ENCODE measurements around the gene SIN3A.
A peak's percentile ranks its signal among the peaks of the same experiment; 100 is the strongest.
"Not testable (repeated sequence)": the region's sequence is repeated elsewhere in the genome, so short reads cannot be mapped to it uniquely, and the experiment has no call there.

SIN3A gene

GRCh38 chr15:75449585-75450306, 1.7 kb downstream of the SIN3A start:
- H3K27ac ChIP-seq (ENCODE audit: low read depth, low read length), result no peak overlapping the region
- H3K36me3 ChIP-seq (ENCODE audit: insufficient read depth, low read length), result peaks cover 15% of the 10 kb centered on the region
- no peaks in the 10 kb centered on the region for H3K27me3 ChIP-seq (ENCODE audit: insufficient read depth, low read length)
- WGBS, result 77% methylated on average over 14 of the region's 14 CpGs
- peak overlapping the region; percentile 92 for H3K4me3 ChIP-seq (ENCODE audit: low read length)
- H3K9me3 ChIP-seq (ENCODE audit: insufficient read depth, low read depth, low read length), result no peaks in the 10 kb centered on the region
- H3K4me1 ChIP-seq (ENCODE audit: insufficient read depth, low read length), result 0 out of 2 replicates have a peak, but pooled peaks cover 5% of the 10 kb centered on the region
- H3K9ac ChIP-seq (ENCODE audit: low read depth, low read length), result no peak overlapping the region

- H3K27me3 ChIP-seq (ENCODE audit: insufficient read depth, low read length); H3K4me3 ChIP-seq (ENCODE audit: low read length); H3K27ac ChIP-seq (ENCODE audit: low read depth, low read length); H3K4me1 ChIP-seq (ENCODE audit: insufficient read depth, low read length); H3K9me3 ChIP-seq (ENCODE audit: insufficient read depth, low read depth, low read length); H3K9ac ChIP-seq (ENCODE audit: low read depth, low read length): not testable (repeated sequence)
- H3K36me3 ChIP-seq (ENCODE audit: insufficient read depth, low read length), result peaks cover 23% of the 10 kb centered on the region
- 93% methylated on average over 13 of the region's 13 CpGs for WGBS
These were observed 3.3 kb downstream of the SIN3A start for GRCh38 chr15:75448171-75448570.

- Histone ChIP-seq H3K4me3 (ENCODE audit: low read length) (no peak overlapping the region), H3K27ac (ENCODE audit: low read depth, low read length) (no peak overlapping the region), H3K9me3 (ENCODE audit: insufficient read depth, low read depth, low read length) (no peaks in the 10 kb centered on the region), H3K4me1 (ENCODE audit: insufficient read depth, low read length) (0 out of 2 replicates have a peak, but pooled peaks cover 5% of the 10 kb centered on the region), H3K27me3 (ENCODE audit: insufficient read depth, low read length) (no peaks in the 10 kb centered on the region), H3K9ac (ENCODE audit: low read depth, low read length) (no peak overlapping the region), H3K36me3 (ENCODE audit: insufficient read depth, low read length) (peaks cover 35% of the 10 kb centered on the region)
- 92% methylated on average over 3 of the region's 3 CpGs for WGBS
These were observed 5.3 kb downstream of the SIN3A start for GRCh38 chr15:75446151-75446550.

- H3K4me1 ChIP-seq (ENCODE audit: insufficient read depth, low read length); H3K4me3 ChIP-seq (ENCODE audit: low read length); H3K27ac ChIP-seq (ENCODE audit: low read depth, low read length); H3K9me3 ChIP-seq (ENCODE audit: insufficient read depth, low read depth, low read length); H3K27me3 ChIP-seq (ENCODE audit: insufficient read depth, low read length); H3K9ac ChIP-seq (ENCODE audit: low read depth, low read length): not testable (repeated sequence)
- peaks cover 36% of the 10 kb centered on the region for H3K36me3 ChIP-seq (ENCODE audit: insufficient read depth, low read length)
- 95% methylated on average over 9 of the region's 10 CpGs for WGBS
These were observed 6.2 kb downstream of the SIN3A start for GRCh38 chr15:75445324-75445723.

GRCh38 chr15:75443972-75444453, 7.5 kb downstream of the SIN3A start:
- H3K9ac ChIP-seq (ENCODE audit: low read depth, low read length); H3K4me1 ChIP-seq (ENCODE audit: insufficient read depth, low read length); H3K27me3 ChIP-seq (ENCODE audit: insufficient read depth, low read length); H3K27ac ChIP-seq (ENCODE audit: low read depth, low read length); H3K9me3 ChIP-seq (ENCODE audit: insufficient read depth, low read depth, low read length); H3K4me3 ChIP-seq (ENCODE audit: low read length): not testable (repeated sequence)
- peaks cover 36% of the 10 kb centered on the region for H3K36me3 ChIP-seq (ENCODE audit: insufficient read depth, low read length)
- WGBS, result 94% methylated on average over 7 of the region's 8 CpGs

GRCh38 chr15:75437721-75438120, 13.8 kb downstream of the SIN3A start:
- no peaks in the 10 kb centered on the region for H3K9me3 ChIP-seq (ENCODE audit: insufficient read depth, low read depth, low read length)
- H3K4me3 ChIP-seq (ENCODE audit: low read length), result no peak overlapping the region
- peaks cover 35% of the 10 kb centered on the region for H3K36me3 ChIP-seq (ENCODE audit: insufficient read depth, low read length)
- H3K27me3 ChIP-seq (ENCODE audit: insufficient read depth, low read length), result no peaks in the 10 kb centered on the region
- no peaks in the 10 kb centered on the region for H3K4me1 ChIP-seq (ENCODE audit: insufficient read depth, low read length)
- no peak overlapping the region for H3K27ac ChIP-seq (ENCODE audit: low read depth, low read length)
- 98% methylated on average over 4 of the region's 4 CpGs for WGBS
- H3K9ac ChIP-seq (ENCODE audit: low read depth, low read length), result no peak overlapping the region

GRCh38 chr15:75436881-75437280, 14.6 kb downstream of the SIN3A start:
- Histone ChIP-seq H3K9me3 (ENCODE audit: insufficient read depth, low read depth, low read length) (no peaks in the 10 kb centered on the region), H3K27ac (ENCODE audit: low read depth, low read length) (no peak overlapping the region), H3K9ac (ENCODE audit: low read depth, low read length) (no peak overlapping the region), H3K4me1 (ENCODE audit: insufficient read depth, low read length) (peaks cover 3% of the 10 kb centered on the region; the same call in 1 of the 2 replicates), H3K36me3 (ENCODE audit: insufficient read depth, low read length) (peaks cover 34% of the 10 kb centered on the region), H3K27me3 (ENCODE audit: insufficient read depth, low read length) (no peaks in the 10 kb centered on the region), H3K4me3 (ENCODE audit: low read length) (no peak overlapping the region)
- WGBS, result 91% methylated on average over 5 of the region's 5 CpGs

- Histone ChIP-seq H3K27ac (ENCODE audit: low read depth, low read length) (no peak overlapping the region; the same call in 1 of the 2 replicates), H3K9ac (ENCODE audit: low read depth, low read length) (0 out of 2 replicates have a peak overlapping the region, but pooled peaks have one; percentile 9), H3K4me1 (ENCODE audit: insufficient read depth, low read length) (peaks cover 5% of the 10 kb centered on the region; the same call in 1 of the 2 replicates), H3K4me3 (ENCODE audit: low read length) (no peak overlapping the region), H3K27me3 (ENCODE audit: insufficient read depth, low read length) (no peaks in the 10 kb centered on the region), H3K36me3 (ENCODE audit: insufficient read depth, low read length) (peaks cover 55% of the 10 kb centered on the region), H3K9me3 (ENCODE audit: insufficient read depth, low read depth, low read length) (no peaks in the 10 kb centered on the region)
- 78% methylated on average over 1 of the region's 1 CpG for WGBS
These were observed 19.8 kb downstream of the SIN3A start for GRCh38 chr15:75431682-75432081.

GRCh38 chr15:75431270-75431669, 20.2 kb downstream of the SIN3A start:
- Histone ChIP-seq H3K4me1 (ENCODE audit: insufficient read depth, low read length) (peaks cover 5% of the 10 kb centered on the region; the same call in 1 of the 2 replicates), H3K9ac (ENCODE audit: low read depth, low read length) (no peak overlapping the region), H3K27ac (ENCODE audit: low read depth, low read length) (no peak overlapping the region), H3K4me3 (ENCODE audit: low read length) (no peak overlapping the region), H3K36me3 (ENCODE audit: insufficient read depth, low read length) (peaks cover 55% of the 10 kb centered on the region), H3K27me3 (ENCODE audit: insufficient read depth, low read length) (no peaks in the 10 kb centered on the region), H3K9me3 (ENCODE audit: insufficient read depth, low read depth, low read length) (no peaks in the 10 kb centered on the region)
- WGBS, result 95% methylated on average over 2 of the region's 2 CpGs

GRCh38 chr15:75430259-75430658, 21.2 kb downstream of the SIN3A start:
- Histone ChIP-seq H3K36me3 (ENCODE audit: insufficient read depth, low read length) (peaks cover 56% of the 10 kb centered on the region), H3K4me3 (ENCODE audit: low read length) (no peak overlapping the region)
- 97% methylated on average over 7 of the region's 7 CpGs for WGBS

GRCh38 chr15:75428152-75428551, 23.3 kb downstream of the SIN3A start:
- Histone ChIP-seq H3K9me3 (ENCODE audit: insufficient read depth, low read depth, low read length) (no peaks in the 10 kb centered on the region), H3K36me3 (ENCODE audit: insufficient read depth, low read length) (peaks cover 64% of the 10 kb centered on the region), H3K4me3 (ENCODE audit: low read length) (no peak overlapping the region), H3K27me3 (ENCODE audit: insufficient read depth, low read length) (no peaks in the 10 kb centered on the region), H3K9ac (ENCODE audit: low read depth, low read length) (no peak overlapping the region), H3K27ac (ENCODE audit: low read depth, low read length) (no peak overlapping the region), H3K4me1 (ENCODE audit: insufficient read depth, low read length) (peaks cover 5% of the 10 kb centered on the region; the same call in 1 of the 2 replicates)
- WGBS, result 96% methylated on average over 3 of the region's 3 CpGs

More at GRCh38 chr15:75430259-75430658, 21.2 kb downstream of the SIN3A start:
- no peak overlapping the region for H3K9ac ChIP-seq (ENCODE audit: low read depth, low read length)
- no peaks in the 10 kb centered on the region for H3K9me3 ChIP-seq (ENCODE audit: insufficient read depth, low read depth, low read length)
- no peaks in the 10 kb centered on the region for H3K27me3 ChIP-seq (ENCODE audit: insufficient read depth, low read length)
- H3K27ac ChIP-seq (ENCODE audit: low read depth, low read length), result no peak overlapping the region
- peaks cover 5% of the 10 kb centered on the region; the same call in 1 of the 2 replicates for H3K4me1 ChIP-seq (ENCODE audit: insufficient read depth, low read length)

Measured in HUES64 (cell line).